GM12801 (cell line): ENCODE data around the gene EIF5B.

Experiments
- CTCF ChIP-seq: IDR thresholded peaks from one replicate; pipeline ENCODE4 v1.5.1; 2011; ENCODE audit warnings: control low read depth; ENCODE audit not compliant: insufficient read length; ENCODE audit errors: extremely low read depth

The EIF5B gene

GRCh38 chr2:99433340-99433739 lies 96.2 kb downstream of the EIF5B start:
- TF ChIP-seq CTCF = no peak

GRCh38 chr2:99436874-99437273 lies 99.7 kb downstream of the EIF5B start:
- TF ChIP-seq CTCF = no peak

GRCh38 chr2:99439971-99440505 lies 102.8 kb downstream of the EIF5B start:
- no peak for TF ChIP-seq CTCF

GRCh38 chr2:99442837-99443236 lies 105.6 kb downstream of the EIF5B start:
- no peak for TF ChIP-seq CTCF

GRCh38 chr2:99444222-99444621 lies 107.0 kb downstream of the EIF5B start:
- TF ChIP-seq CTCF = no peak

GRCh38 chr2:99445065-99445464 lies 107.9 kb downstream of the EIF5B start:
- TF ChIP-seq CTCF = no peak

GRCh38 chr2:99448556-99448955 lies 111.4 kb downstream of the EIF5B start:
- TF ChIP-seq CTCF = no peak

- TF ChIP-seq CTCF = no peak
Measured at GRCh38 chr2:99450199-99450598, 113.0 kb downstream of the EIF5B start.
